T-cell (primary cell): ENCODE results near the gene FILIP1L. TPM values are rescaled to one million over a fixed set of nuclear protein-coding genes. Genes with fewer than 3 reads are reported as not detected.

Experiments used
- ATAC-seq, 4 experiments: fragments of 200-7000 bp in 3 of 4; fragments of 150-1000 bp in 1 of 4; cut with Tn5 transposase; replicated peaks in 1 of 4; 1 replicate in 3 of 4; 2 replicates in 1 of 4; pipeline ENCODE4 v1.10.0; 2021; ENCODE audit warnings: moderate library complexity in 3 of 4, mild to moderate bottlenecking in 2 of 4, moderate number of reproducible peaks in 1 of 4
- CTCF ChIA-PET, 2 donors: fragments of 300-600 bp; sonication (Branson Sonifier 250); formaldehyde crosslinking; loops; one replicate each; lab custom pipeline; 2022; ENCODE audit warnings: antibody characterized with exemption in 2 of 2; lab: Charles Lee
- POLR2A ChIA-PET, 2 donors: fragments of 300-600 bp; sonication (Branson Sonifier 250); formaldehyde crosslinking; loops; one replicate each; lab custom pipeline; 2022; ENCODE audit warnings: antibody characterized with exemption in 2 of 2; lab: Charles Lee
- DNase-seq, 35 experiments: peaks; one replicate each; pipeline versions ENCODE4 v3.0.0 to v3.0.0-alpha.2; 2013 to 2023
- H3K27ac ChIP-seq: one replicate; pipeline ENCODE4 v1.5.1; 2013; ENCODE audit warnings: low read length
- H3K27me3 ChIP-seq, 2 experiments: replicated peaks in 1 of 2; 1 replicate in 1 of 2; 2 replicates in 1 of 2; pipeline versions ENCODE4 v1.6.1 to v1.7.0; 2013; ENCODE audit warnings: low read length in 1 of 2, mixed read lengths in 1 of 2; ENCODE audit not compliant: control insufficient read depth in 2 of 2, insufficient read depth in 2 of 2; ENCODE audit errors: extremely low read depth in 1 of 2
- H3K36me3 ChIP-seq, 2 donors: 1 replicate in 1 of 2; 2 replicates in 1 of 2; pipeline versions ENCODE4 v1.6.1 to v1.7.0; 2013; ENCODE audit warnings: low read length in 1 of 2; ENCODE audit not compliant: control insufficient read depth in 2 of 2, insufficient read depth in 1 of 2; ENCODE audit errors: extremely low read depth in 1 of 2
- H3K4me1 ChIP-seq, 2 experiments: 1 replicate in 1 of 2; 2 replicates in 1 of 2; pipeline versions ENCODE4 v1.6.1 to v1.7.0; 2013; ENCODE audit warnings: low read length in 2 of 2, mixed read lengths in 1 of 2; ENCODE audit not compliant: insufficient read depth in 2 of 2, control insufficient read depth in 1 of 2; ENCODE audit errors: extremely low read depth in 1 of 2
- H3K4me3 ChIP-seq, 2 donors: 1 replicate in 1 of 2; 2 replicates in 1 of 2; pipeline versions ENCODE4 v1.5.1 to v1.7.0; 2013; ENCODE audit warnings: mild to moderate bottlenecking in 2 of 2, low read length in 1 of 2, moderate library complexity in 1 of 2; ENCODE audit not compliant: control insufficient read depth in 1 of 2; ENCODE audit errors: extremely low read depth in 1 of 2
- H3K9me3 ChIP-seq: 2 replicates; pipeline ENCODE4 v1.7.0; 2013
- H3K27ac Mint-ChIP-seq, 2 donors: one replicate each; pipeline ENCODE4 v1.8.0; 2020 to 2021; ENCODE audit warnings: mild to moderate bottlenecking in 2 of 2, mixed read lengths in 2 of 2
- H3K27me3 Mint-ChIP-seq, 2 donors: one replicate each; pipeline ENCODE4 v1.8.0; 2021 to 2022; ENCODE audit warnings: mixed read lengths in 2 of 2
- H3K36me3 Mint-ChIP-seq: one replicate; pipeline ENCODE4 v1.8.0; 2021; ENCODE audit warnings: mixed read lengths
- H3K4me1 Mint-ChIP-seq, 3 donors: one replicate each; pipeline ENCODE4 v1.8.0; 2020 to 2022; ENCODE audit warnings: mixed read lengths in 3 of 3, mild to moderate bottlenecking in 1 of 3
- H3K4me3 Mint-ChIP-seq, 3 donors: one replicate each; pipeline ENCODE4 v1.8.0; 2020 to 2022; ENCODE audit warnings: mild to moderate bottlenecking in 3 of 3, mixed read lengths in 3 of 3, moderate library complexity in 3 of 3
- H3K9me3 Mint-ChIP-seq, 3 donors: one replicate each; pipeline ENCODE4 v1.8.0; 2020 to 2022; ENCODE audit warnings: mixed read lengths in 3 of 3
- WGBS: methylation state at CpG from one replicate; pipeline ENCODE4 v1.1.5; 2013; ENCODE audit warnings: missing lambda C conversion rate; ENCODE audit not compliant: insufficient coverage; 5-methylcytosine and 5-hydroxymethylcytosine counted together
- total RNA-seq, 35 experiments: library from RNA in 6 of 35; stranded (reverse) in 6 of 35; fragments of 120-200 nt in 1 of 35; gene quantifications; one replicate each; pipeline versions ENCODE4 v1.2.1 to v1.2.4 and lab custom pipeline; 2013 to 2026

Gene FILIP1L
- total RNA-seq, 5 donors from 2014 or later (not counting 1 experiment from before 2014, with no cell fraction given): 0.10 to 0.38 (median 0.27) TPM; not detected in 1

GRCh38 chr3:99871231-99872045 is 242.9 kb downstream of the FILIP1L start:
- no peaks in the 10 kb centered on the region for H3K9me3 ChIP-seq
- peaks cover 26 to 37% (median 30%) of the 10 kb centered on the region in 3 donors for H3K4me1 Mint-ChIP-seq
- H3K36me3 Mint-ChIP-seq: peaks cover 4% of the 10 kb centered on the region
- H3K27me3 Mint-ChIP-seq: no peaks in the 10 kb centered on the region
- no peaks in the 10 kb centered on the region for H3K36me3 ChIP-seq
- no CpG with 5 or more reads among the region's 4 CpGs for WGBS
- CTCF ChIA-PET: interaction anchor here in 1 of 2 donors (0.6 to 1.1 kb wide), 2 partner anchors 28 to 43 kb away, joined by 4 read pairs; no protein-coding TSS in a partner anchor
- DNase-seq: no peak
- no peaks in the 10 kb centered on the region for H3K9me3 Mint-ChIP-seq
- POLR2A ChIA-PET: interaction anchor here in 1 of 2 donors (0.5 to 0.6 kb wide), 3 partner anchors 22 to 38 kb away, joined by 3 to 6 read pairs (median 4); no protein-coding TSS in a partner anchor
- H3K4me1 ChIP-seq: peaks cover 7 to 20% of the 10 kb centered on the region in 2 experiments
- no peak for ATAC-seq
- H3K27ac ChIP-seq: no peak overlapping the region
- no peak overlapping the region for H3K4me3 Mint-ChIP-seq
- H3K27me3 ChIP-seq: peaks cover 0 to 2% of the 10 kb centered on the region in 2 experiments
- no peak overlapping the region for H3K4me3 ChIP-seq
- no peak overlapping the region for H3K27ac Mint-ChIP-seq

GRCh38 chr3:99870712-99871111 is 243.6 kb downstream of the FILIP1L start:
- peaks cover 31 to 42% (median 35%) of the 10 kb centered on the region in 3 donors for H3K4me1 Mint-ChIP-seq
- Histone ChIP-seq H3K27me3 (peaks cover 0 to 2% of the 10 kb centered on the region in 2 experiments), H3K4me1 (peaks cover 2 to 24% of the 10 kb centered on the region in 2 experiments), H3K4me3 (no peak overlapping the region), H3K27ac (no peak overlapping the region), H3K36me3 (no peaks in the 10 kb centered on the region), H3K9me3 (no peaks in the 10 kb centered on the region)
- no peaks in the 10 kb centered on the region for H3K9me3 Mint-ChIP-seq
- H3K27me3 Mint-ChIP-seq: no peaks in the 10 kb centered on the region
- DNase-seq: no peak
- WGBS: no CpG with 5 or more reads among the region's 2 CpGs
- CTCF ChIA-PET: interaction anchor here (1.1 kb wide), 2 partner anchors 25 to 27 kb away, joined by 3 to 4 read pairs; no protein-coding TSS in a partner anchor
- H3K4me3 Mint-ChIP-seq: no peak overlapping the region
- no peak overlapping the region for H3K27ac Mint-ChIP-seq
- POLR2A ChIA-PET: interaction anchor here in 1 of 2 donors (0.5 kb wide), 2 partner anchors 28 to 39 kb away, joined by 6 read pairs; no protein-coding TSS in a partner anchor
- ATAC-seq: no peak
- peaks cover 4% of the 10 kb centered on the region for H3K36me3 Mint-ChIP-seq

DNA sequence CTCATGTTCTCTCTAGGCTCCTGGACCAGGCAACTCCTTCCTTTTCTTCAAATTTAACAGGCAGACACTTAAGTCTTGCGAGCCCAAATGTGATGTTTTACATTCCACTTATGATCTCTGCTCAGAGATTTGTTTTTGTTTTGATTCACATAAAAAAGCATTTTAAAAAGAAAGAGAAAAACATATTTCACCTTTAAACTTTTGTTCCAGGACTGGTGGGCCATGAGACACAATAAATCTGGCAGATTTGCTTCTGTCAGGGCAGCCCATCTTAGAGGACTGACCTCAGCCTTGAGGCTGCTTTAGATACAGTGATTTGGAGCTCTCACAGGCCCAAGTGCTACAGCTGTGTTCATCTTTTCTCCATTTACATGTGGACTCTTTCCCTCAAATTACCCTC is 244.7 kb downstream of the FILIP1L start:
- Histone ChIP-seq H3K4me1 (peaks cover 0 to 15% of the 10 kb centered on the region in 2 experiments), H3K27me3 (peaks cover 0 to 2% of the 10 kb centered on the region in 2 experiments), H3K27ac (no peak overlapping the region), H3K9me3 (no peaks in the 10 kb centered on the region), H3K4me3 (no peak overlapping the region), H3K36me3 (no peaks in the 10 kb centered on the region)
- DNase-seq (no peak), ATAC-seq (no peak)
- Mint-ChIP-seq H3K4me3 (no peak overlapping the region), H3K4me1 (peaks cover 30 to 37% (median 36%) of the 10 kb centered on the region in 3 donors), H3K27me3 (no peaks in the 10 kb centered on the region), H3K9me3 (no peaks in the 10 kb centered on the region), H3K36me3 (peaks cover 5% of the 10 kb centered on the region), H3K27ac (no peak overlapping the region)
- WGBS: no CpG with 5 or more reads among the region's 1 CpG
- POLR2A ChIA-PET: no interaction called here
- CTCF ChIA-PET: interaction anchor here (1.1 kb wide), 2 partner anchors 26 to 38 kb away, joined by 3 to 12 read pairs; no protein-coding TSS in a partner anchor

DNA sequence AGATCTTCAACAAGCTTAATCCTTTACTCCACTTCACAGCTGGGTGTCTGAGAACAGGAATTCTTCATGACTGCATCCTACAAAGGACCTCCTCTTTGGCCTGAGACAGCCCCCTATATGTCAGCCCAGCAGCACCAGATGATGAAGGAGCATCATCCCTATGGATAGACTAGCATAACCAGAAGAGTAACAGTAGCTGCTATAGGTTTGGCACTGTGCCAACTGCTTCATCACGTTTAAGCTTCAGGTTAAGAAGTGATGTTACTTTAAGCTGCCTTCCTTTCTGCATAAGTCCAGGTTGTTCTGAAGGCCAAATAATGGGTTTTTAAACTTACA is 246.0 kb downstream of the FILIP1L start:
- Histone ChIP-seq H3K27ac (no peak overlapping the region), H3K27me3 (no peaks in the 10 kb centered on the region), H3K4me3 (no peak overlapping the region), H3K9me3 (no peaks in the 10 kb centered on the region), H3K36me3 (no peaks in the 10 kb centered on the region), H3K4me1 (peaks cover 0 to 15% of the 10 kb centered on the region in 2 experiments)
- Mint-ChIP-seq H3K27ac (no peak overlapping the region), H3K27me3 (no peaks in the 10 kb centered on the region), H3K36me3 (peaks cover 7% of the 10 kb centered on the region), H3K4me1 (peaks cover 30 to 39% (median 31%) of the 10 kb centered on the region in 3 donors), H3K9me3 (no peaks in the 10 kb centered on the region), H3K4me3 (no peak overlapping the region)
- DNase-seq: peak in 1 of 35 experiments; percentile 47
- POLR2A ChIA-PET: interaction anchor here in 1 of 2 donors (0.6 kb wide), 1 partner anchor 410 kb away, joined by 3 read pairs; no protein-coding TSS in a partner anchor
- ATAC-seq: no peak
- 17% methylated on average over 1 of the region's 1 CpG for WGBS
- CTCF ChIA-PET: interaction anchor here (0.6 to 0.8 kb wide), 4 partner anchors 14 to 962 kb away, joined by 3 to 5 read pairs (median 4); no protein-coding TSS in a partner anchor

DNA sequence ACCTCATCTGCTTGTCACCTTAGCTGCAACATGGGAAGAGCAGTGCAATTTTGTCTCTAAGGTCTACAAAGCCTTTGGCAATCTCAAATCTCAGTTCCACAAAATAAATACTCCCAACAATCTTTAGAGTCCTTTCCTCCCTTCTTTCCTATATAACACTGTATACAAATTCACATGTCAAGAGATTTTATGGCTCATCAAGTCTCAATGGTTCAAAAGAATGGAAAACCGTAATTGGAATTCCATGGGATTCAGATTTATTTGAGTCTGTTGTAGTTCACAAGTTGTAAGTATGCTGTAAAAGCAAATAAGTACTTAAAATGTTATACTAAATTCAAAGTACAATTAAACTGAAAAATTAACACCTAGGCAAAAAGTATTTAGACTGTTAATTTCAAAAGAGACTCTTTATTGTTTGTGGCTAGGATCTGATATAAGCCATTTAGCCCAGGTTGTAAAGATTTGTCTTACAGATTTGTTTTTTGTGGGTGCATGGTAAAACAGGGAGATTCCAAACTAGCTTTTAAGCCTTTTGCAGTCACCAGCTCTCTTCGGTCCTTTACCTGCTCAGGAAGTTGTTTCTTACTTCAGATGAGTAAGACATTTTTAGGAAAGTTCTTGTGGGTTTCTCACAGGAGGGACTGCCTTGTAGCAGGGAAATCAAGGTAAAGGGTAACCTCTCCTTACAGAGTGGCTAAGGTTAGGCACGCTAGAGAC is 246.5 kb downstream of the FILIP1L start:
- ChIA-PET POLR2A (interaction anchor here in 1 of 2 donors (0.7 kb wide), 1 partner anchor 538 kb away, joined by 5 read pairs; no protein-coding TSS in a partner anchor), CTCF (interaction anchor here in 1 of 2 donors (0.8 kb wide), 1 partner anchor 15 kb away, joined by 4 read pairs; no protein-coding TSS in a partner anchor)
- Mint-ChIP-seq H3K9me3 (no peaks in the 10 kb centered on the region), H3K36me3 (peaks cover 9% of the 10 kb centered on the region), H3K27ac (no peak overlapping the region), H3K4me3 (no peak overlapping the region), H3K4me1 (peaks cover 30 to 39% (median 31%) of the 10 kb centered on the region in 3 donors), H3K27me3 (no peaks in the 10 kb centered on the region)
- Histone ChIP-seq H3K27me3 (no peaks in the 10 kb centered on the region), H3K4me1 (peaks cover 0 to 15% of the 10 kb centered on the region in 2 experiments), H3K36me3 (no peaks in the 10 kb centered on the region), H3K9me3 (no peaks in the 10 kb centered on the region), H3K27ac (no peak overlapping the region), H3K4me3 (no peak overlapping the region)
- WGBS: no CpG with 5 or more reads among the region's 3 CpGs
- peak in 1 of 35 experiments; percentile 37 for DNase-seq
- ATAC-seq: peak in 1 of 4 experiments; percentile 57
